Calu3 (cell line): ENCODE results near the gene FLOT2. TPM values are rescaled to one million over a fixed set of nuclear protein-coding genes. Genes with fewer than 3 reads are reported as not detected.
"Not testable (repeated sequence)": the region's sequence is repeated elsewhere in the genome, so short reads cannot be mapped to it uniquely, and the experiment has no call there.

ENCODE experiments used
- BruUV-seq: library from RNA; stranded (reverse); fragments of 400-500 nt; replicated peaks from 2 replicates; lab custom pipeline; 2021; lab: Mats Ljungman, UMichigan
- CTCF ChIA-PET: fragments of 300-600 bp; sonication (Branson Sonifier 250); formaldehyde crosslinking; loops from one replicate; lab custom pipeline; 2022; ENCODE audit warnings: antibody characterized with exemption; lab: Charles Lee
- DNase-seq: peaks from one replicate; pipeline ENCODE4 v3.0.0; 2022
- H3K27ac Mint-ChIP-seq: one replicate; pipeline ENCODE4 v1.8.0; 2022; ENCODE audit warnings: mixed read lengths; ENCODE audit not compliant: unreplicated experiment
- H3K27me3 Mint-ChIP-seq: one replicate; pipeline ENCODE4 v1.8.0; 2022; ENCODE audit warnings: mixed read lengths; ENCODE audit not compliant: unreplicated experiment
- H3K36me3 Mint-ChIP-seq: one replicate; pipeline ENCODE4 v1.8.0; 2022; ENCODE audit warnings: mild to moderate bottlenecking, moderate library complexity, mixed read lengths; ENCODE audit not compliant: insufficient read depth, unreplicated experiment
- H3K4me1 Mint-ChIP-seq: one replicate; pipeline ENCODE4 v1.8.0; 2022; ENCODE audit warnings: mild to moderate bottlenecking, low read depth, mixed read lengths; ENCODE audit not compliant: unreplicated experiment
- H3K4me3 Mint-ChIP-seq: one replicate; pipeline ENCODE4 v1.8.0; 2022; ENCODE audit warnings: mild to moderate bottlenecking, low read depth, moderate library complexity, mixed read lengths; ENCODE audit not compliant: unreplicated experiment
- H3K9me3 Mint-ChIP-seq: one replicate; pipeline ENCODE4 v1.8.0; 2022; ENCODE audit warnings: low read depth, mixed read lengths; ENCODE audit not compliant: unreplicated experiment
- CTCF ChIP-seq: fragments of 200-600 bp; IDR thresholded peaks from one replicate; pipeline ENCODE4 v1.8.0; 2022; ENCODE audit warnings: antibody characterized with exemption; ENCODE audit not compliant: unreplicated experiment
- intact Hi-C: fragments of 100-400 bp; cut with micrococcal nuclease; formaldehyde crosslinking; loops from one replicate; pipeline ENCODE4 v1.10.0; 2022; ENCODE audit not compliant: unreplicated experiment
- total RNA-seq: library from RNA; stranded (reverse); gene quantifications from 2 replicates; pipeline ENCODE4 v1.2.3, GENCODE V29; 2022

Gene FLOT2
- total RNA-seq, 1 experiment from 2014 or later = 152 TPM

- DNase-seq = no peak
- H3K4me1 Mint-ChIP-seq = no peaks in the 10 kb centered on the region
- H3K9me3 Mint-ChIP-seq = no peaks in the 10 kb centered on the region
- H3K4me3 Mint-ChIP-seq = no peak overlapping the region
- peaks cover 19% of the 10 kb centered on the region for H3K36me3 Mint-ChIP-seq
- CTCF ChIA-PET = interaction anchor here (0.6 kb wide), 1 partner anchor 22 kb away, joined by 4 read pairs; no protein-coding TSS in a partner anchor
- BruUV-seq = no TSS peak
- intact Hi-C loops = loop anchor here (5.0 kb wide), 1 partner anchor 91 kb away; no protein-coding TSS in a partner anchor
- TF ChIP-seq CTCF = no peak
- H3K27me3 Mint-ChIP-seq = no peaks in the 10 kb centered on the region
- no peak overlapping the region for H3K27ac Mint-ChIP-seq
These were observed 44.2 kb downstream of the FLOT2 start for GRCh38 chr17:28853295-28853694.

DNA sequence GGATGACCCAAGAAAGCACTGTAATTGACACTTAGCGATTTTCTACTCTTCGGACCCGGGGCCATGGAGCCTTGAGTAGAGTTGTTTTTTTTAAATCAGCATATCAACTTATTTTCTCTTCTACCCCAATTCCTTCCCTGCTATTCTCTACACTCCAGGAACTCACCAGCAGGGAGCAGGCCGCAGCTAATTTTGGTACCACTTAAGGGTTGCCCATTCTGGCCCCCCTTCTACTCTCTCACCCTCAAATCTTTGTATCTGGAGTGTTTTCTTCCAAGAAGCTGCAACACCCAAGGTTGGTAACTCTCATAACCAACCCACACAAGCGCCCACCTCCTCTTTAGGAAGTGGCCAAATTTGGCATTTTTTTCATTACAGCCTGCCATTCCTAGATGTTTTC lies 48.3 kb downstream of the FLOT2 start:
- H3K4me1 Mint-ChIP-seq = no peaks in the 10 kb centered on the region
- peaks cover 1% of the 10 kb centered on the region for H3K36me3 Mint-ChIP-seq
- CTCF ChIA-PET = no interaction called here
- H3K27me3 Mint-ChIP-seq = no peaks in the 10 kb centered on the region
- no peak overlapping the region for H3K27ac Mint-ChIP-seq
- no peaks in the 10 kb centered on the region for H3K9me3 Mint-ChIP-seq
- intact Hi-C loops = no loop called here
- no peak for TF ChIP-seq CTCF
- no peak for DNase-seq
- BruUV-seq = no TSS peak
- H3K4me3 Mint-ChIP-seq = no peak overlapping the region

DNA sequence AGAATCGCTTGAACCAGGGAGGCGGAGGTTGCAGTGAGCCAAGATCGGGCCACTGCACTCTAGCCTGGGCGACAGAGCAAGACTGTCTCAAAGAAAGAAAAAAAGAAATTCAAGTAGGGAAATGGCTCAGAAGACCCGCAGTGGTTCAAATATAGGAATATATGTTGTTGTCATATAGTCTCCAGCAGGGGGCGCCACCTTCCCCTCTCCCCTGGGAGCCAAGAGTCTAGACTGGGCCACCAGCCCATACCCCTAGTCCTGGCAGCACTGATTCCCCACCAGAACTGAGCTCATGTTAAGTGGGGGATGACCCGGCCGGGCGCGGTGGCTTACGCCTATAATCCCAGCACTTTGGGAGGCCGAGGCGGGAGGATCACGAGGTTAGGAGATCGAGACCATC lies 48.9 kb downstream of the FLOT2 start:
- H3K4me1 Mint-ChIP-seq, intact Hi-C loops, BruUV-seq, H3K4me3 Mint-ChIP-seq, H3K36me3 Mint-ChIP-seq, H3K27me3 Mint-ChIP-seq, H3K27ac Mint-ChIP-seq, CTCF ChIA-PET, H3K9me3 Mint-ChIP-seq: not testable (repeated sequence)
- peak; percentile 15 for DNase-seq
- TF ChIP-seq CTCF = peak; percentile 58

- H3K27me3 Mint-ChIP-seq, H3K4me3 Mint-ChIP-seq, intact Hi-C loops, H3K4me1 Mint-ChIP-seq, H3K9me3 Mint-ChIP-seq, DNase-seq, BruUV-seq, H3K27ac Mint-ChIP-seq: not testable (repeated sequence)
- CTCF ChIA-PET = interaction anchor here (0.6 kb wide), 1 partner anchor 33 kb away, joined by 3 read pairs; no protein-coding TSS in a partner anchor
- peaks cover 14% of the 10 kb centered on the region for H3K36me3 Mint-ChIP-seq
These were observed 50.8 kb downstream of the FLOT2 start for GRCh38 chr17:28846699-28847098.

GRCh38 chr17:28846231-28846630 lies 51.3 kb downstream of the FLOT2 start:
- no peak overlapping the region for H3K4me3 Mint-ChIP-seq
- TF ChIP-seq CTCF = no peak
- H3K27ac Mint-ChIP-seq = no peak overlapping the region
- no TSS peak for BruUV-seq
- H3K27me3 Mint-ChIP-seq = no peaks in the 10 kb centered on the region
- peaks cover 15% of the 10 kb centered on the region for H3K36me3 Mint-ChIP-seq
- no peaks in the 10 kb centered on the region for H3K4me1 Mint-ChIP-seq
- intact Hi-C loops = no loop called here
- H3K9me3 Mint-ChIP-seq = no peaks in the 10 kb centered on the region
- CTCF ChIA-PET = interaction anchor here (0.6 kb wide), 1 partner anchor 33 kb away, joined by 3 read pairs; no protein-coding TSS in a partner anchor
- no peak for DNase-seq
